ENCODE measurements around the gene CNTN4.

GRCh38 chr3:2944628-2945027 lies 846.0 kb downstream of the CNTN4 start:
- TF ChIP-seq EZH2 (IDR thresholded peaks at IDR 0.05) (no peak), POLR2AphosphoS5 (IDR thresholded peaks at IDR 0.05; ENCODE audit: borderline replicate concordance, low read depth, low read length) (no peak), FOXP2 (optimal IDR thresholded peaks at IDR 0.05; ENCODE audit: control extremely low read depth, extremely low read length, insufficient read depth) (no peak)

Measured in SK-N-MC (cell line).